Lower leg skin (tissue), 4 donors: ENCODE results near the gene TMEM192. TPM values are rescaled to one million over a fixed set of nuclear protein-coding genes. Genes with fewer than 3 reads are reported as not detected.
"Not testable (repeated sequence)": the region's sequence is repeated elsewhere in the genome, so short reads cannot be mapped to it uniquely, and the experiment has no call there.

ENCODE experiments used
- DNase-seq, 2 donors: peaks; one replicate each; pipeline ENCODE4 v3.0.0-alpha.2; 2019; ENCODE audit warnings: low spot score in 2 of 2
- H3K4me3 ChIP-seq: fragments of 200-600 bp; sonication (generic); 2 replicates; pipeline ENCODE4 v1.5.1; 2017; ENCODE audit warnings: mild to moderate bottlenecking, low read depth; ENCODE audit not compliant: poor library complexity, severe bottlenecking
- CTCF ChIP-seq, 3 donors: fragments of 450-650 bp; IDR thresholded peaks; one replicate each; pipeline ENCODE4 v1.5.1; 2016; ENCODE audit warnings: antibody characterized with exemption in 3 of 3, mild to moderate bottlenecking in 3 of 3, moderate library complexity in 2 of 3
- POLR2A ChIP-seq, 2 donors: fragments of 450-650 bp; IDR thresholded peaks; one replicate each; pipeline ENCODE4 v1.6.1; 2016 to 2017; ENCODE audit warnings: antibody characterized with exemption in 2 of 2, mild to moderate bottlenecking in 1 of 2, moderate library complexity in 1 of 2
- WGBS, 2 donors: methylation state at CpG; one replicate each; pipeline ENCODE4 v1.1.5; 2018; 5-methylcytosine and 5-hydroxymethylcytosine counted together
- intact Hi-C: fragments of 100-400 bp; cut with DNase I; formaldehyde crosslinking; loops from one replicate; pipeline ENCODE4 v1.15.0; 2023; ENCODE audit warnings: low total_unique reads
- total RNA-seq, 4 donors: library from RNA; depleted of rRNA; stranded (reverse); fragments of >200 nt; gene quantifications; one replicate each; pipeline ENCODE4 v1.1.0, GENCODE V29; 2016

The TMEM192 gene
- total RNA-seq, 4 donors from 2014 or later, result 7.0 to 12.6 (median 11.4) TPM

GRCh38 chr4:165129924-165130323 lies 17.3 kb upstream of the TMEM192 start:
- no peak for TF ChIP-seq POLR2A (IDR thresholded peaks at IDR 0.05)
- intact Hi-C loops, result loop anchor here (5.0 kb wide), 1 partner anchor 337 kb away; no protein-coding TSS in a partner anchor
- no peak overlapping the region for H3K4me3 ChIP-seq
- no peak for DNase-seq
- 42 to 49% methylated on average over 3 of the region's 3 CpGs for WGBS, 2 donors

- not testable (repeated sequence) for H3K4me3 ChIP-seq, DNase-seq
- WGBS, 2 donors, result 95 to 97% methylated on average over 36 to 37 of the region's 40 CpGs
Observed at GRCh38 chr4:165125869-165126499, 13.3 kb upstream of the TMEM192 start.

DNA sequence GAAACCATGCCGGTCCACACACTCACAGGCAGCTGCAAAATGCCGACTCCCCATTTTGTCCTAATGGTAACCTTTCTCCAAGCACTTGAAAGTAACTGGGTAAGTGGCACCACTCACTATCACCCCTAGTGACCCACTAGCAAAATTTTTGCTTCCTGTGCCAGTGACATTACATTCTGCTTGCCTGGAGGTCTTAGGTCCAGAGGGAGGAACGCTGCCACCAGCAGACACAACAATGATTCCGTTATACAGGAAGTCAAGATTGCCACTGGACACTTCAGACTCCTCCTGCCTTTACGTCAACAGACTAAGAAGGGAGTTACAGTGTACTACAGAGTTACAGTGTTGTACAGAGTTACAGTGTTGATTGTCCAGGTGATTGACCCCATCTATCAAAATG lies 11.8 kb upstream of the TMEM192 start:
- no peak for TF ChIP-seq POLR2A (IDR thresholded peaks at IDR 0.05)
- TF ChIP-seq CTCF (IDR thresholded peaks at IDR 0.05), result no peak
- DNase-seq, result no peak
- WGBS, 2 donors, result 69 to 70% methylated on average over 5 of the region's 5 CpGs
- intact Hi-C loops, result no loop called here
- no peak overlapping the region for H3K4me3 ChIP-seq

More at GRCh38 chr4:165125869-165126499, 13.3 kb upstream of the TMEM192 start:
- intact Hi-C loops, result not testable (repeated sequence)

- TF ChIP-seq CTCF (IDR thresholded peaks at IDR 0.05) (no peak), POLR2A (IDR thresholded peaks at IDR 0.05) (no peak)
- intact Hi-C loops, result no loop called here
- no peak for DNase-seq
- no peak overlapping the region for H3K4me3 ChIP-seq
- WGBS, 2 donors, result 56 to 64% methylated on average over 4 of the region's 4 CpGs
Observed at GRCh38 chr4:165118256-165118909, 5.7 kb upstream of the TMEM192 start.

DNA sequence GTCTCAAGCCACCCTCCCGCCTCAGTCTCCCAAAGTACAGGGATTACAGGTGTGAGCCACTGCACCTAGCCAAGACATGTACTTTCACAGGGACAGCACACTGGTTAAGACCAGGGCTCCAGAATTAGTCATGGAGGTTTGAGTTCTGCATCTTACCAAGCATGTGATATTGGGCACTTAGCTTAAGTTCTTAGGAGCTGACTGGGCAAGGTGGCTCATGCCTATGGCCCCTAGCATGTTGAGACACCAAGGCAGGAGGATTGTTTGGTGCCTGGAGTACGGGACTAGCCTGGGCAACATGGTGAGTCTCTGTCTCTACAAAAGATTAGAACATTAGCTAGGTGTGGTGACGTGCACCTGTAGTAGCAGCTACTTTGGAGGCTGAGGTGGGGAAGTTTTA lies 2.6 kb upstream of the TMEM192 start:
- H3K4me3 ChIP-seq, result no peak overlapping the region
- intact Hi-C loops, result no loop called here
- 82 to 93% methylated on average over 3 of the region's 3 CpGs for WGBS, 2 donors
- no peak for DNase-seq
- TF ChIP-seq CTCF (IDR thresholded peaks at IDR 0.05) (no peak), POLR2A (IDR thresholded peaks at IDR 0.05) (no peak)

GRCh38 chr4:165111906-165112367 lies 723 bp downstream of the TMEM192 start:
- 4 to 5% methylated on average over 13 to 17 of the region's 17 CpGs for WGBS, 2 donors
- no peak for TF ChIP-seq CTCF (IDR thresholded peaks at IDR 0.05)
- no peak for TF ChIP-seq POLR2A (IDR thresholded peaks at IDR 0.05)
- intact Hi-C loops, result no loop called here
- no peak for DNase-seq
- peak overlapping the region; percentile 98 for H3K4me3 ChIP-seq
